ENCODE data around the gene SH2D1B. TPM values are rescaled to one million over a fixed set of nuclear protein-coding genes. Genes with fewer than 3 reads are reported as not detected.

SH2D1B gene
- total RNA-seq, 2 experiments from 2014 or later, result not detected

GRCh38 chr1:162370161-162370560 lies 41.8 kb downstream of the SH2D1B start:
- Mint-ChIP-seq H3K9me3 (no peaks in the 10 kb centered on the region), H3K4me1 (ENCODE audit: low read depth) (no peaks in the 10 kb centered on the region), H3K27me3 (no peaks in the 10 kb centered on the region), H3K36me3 (ENCODE audit: low read depth) (no peaks in the 10 kb centered on the region), H3K4me3 (no peak overlapping the region), H3K27ac (no peak overlapping the region)
- intact Hi-C loops (cut with micrococcal nuclease), result no loop called here
- CTCF ChIA-PET, result no interaction called here
- POLR2A ChIA-PET, result no interaction called here
- DNase-seq, result no peak
- no peak for TF ChIP-seq CTCF (IDR thresholded peaks at IDR 0.05)
- no peak for ATAC-seq

GRCh38 chr1:162369571-162369970 lies 42.4 kb downstream of the SH2D1B start:
- Mint-ChIP-seq H3K36me3 (ENCODE audit: low read depth) (no peaks in the 10 kb centered on the region), H3K4me1 (ENCODE audit: low read depth) (no peaks in the 10 kb centered on the region)
- no peak for ATAC-seq

GRCh38 chr1:162368451-162368850 lies 43.5 kb downstream of the SH2D1B start:
- H3K9me3 Mint-ChIP-seq, result no peaks in the 10 kb centered on the region
- no peaks in the 10 kb centered on the region for H3K4me1 Mint-ChIP-seq (ENCODE audit: low read depth)
- ChIA-PET POLR2A (no interaction called here), CTCF (no interaction called here)
- no peak for DNase-seq
- no peak for TF ChIP-seq CTCF (IDR thresholded peaks at IDR 0.05)
- no peaks in the 10 kb centered on the region for H3K27me3 Mint-ChIP-seq
- no peaks in the 10 kb centered on the region for H3K36me3 Mint-ChIP-seq (ENCODE audit: low read depth)
- intact Hi-C loops (cut with micrococcal nuclease), result no loop called here
- no peak overlapping the region for H3K27ac Mint-ChIP-seq
- no peak overlapping the region for H3K4me3 Mint-ChIP-seq
- ATAC-seq, result no peak

More at GRCh38 chr1:162369571-162369970, 42.4 kb downstream of the SH2D1B start:
- no peaks in the 10 kb centered on the region for H3K27me3 Mint-ChIP-seq
- CTCF ChIA-PET, result no interaction called here
- intact Hi-C loops (cut with micrococcal nuclease), result no loop called here
- no peak for TF ChIP-seq CTCF (IDR thresholded peaks at IDR 0.05)
- no peak overlapping the region for H3K4me3 Mint-ChIP-seq
- DNase-seq, result no peak
- H3K27ac Mint-ChIP-seq, result no peak overlapping the region
- H3K9me3 Mint-ChIP-seq, result no peaks in the 10 kb centered on the region
- POLR2A ChIA-PET, result no interaction called here

- no peak for TF ChIP-seq CTCF (IDR thresholded peaks at IDR 0.05)
- no peaks in the 10 kb centered on the region for H3K27me3 Mint-ChIP-seq
- H3K9me3 Mint-ChIP-seq, result no peaks in the 10 kb centered on the region
- H3K4me3 Mint-ChIP-seq, result no peak overlapping the region
- no peak for ATAC-seq
- intact Hi-C loops (cut with micrococcal nuclease), result no loop called here
- no peak for DNase-seq
- ChIA-PET POLR2A (no interaction called here), CTCF (no interaction called here)
- no peaks in the 10 kb centered on the region for H3K36me3 Mint-ChIP-seq (ENCODE audit: low read depth)
- no peaks in the 10 kb centered on the region for H3K4me1 Mint-ChIP-seq (ENCODE audit: low read depth)
- H3K27ac Mint-ChIP-seq, result no peak overlapping the region
These were observed 44.2 kb downstream of the SH2D1B start for GRCh38 chr1:162367772-162368171.

- ChIA-PET POLR2A (no interaction called here), CTCF (no interaction called here)
- Mint-ChIP-seq H3K27ac (no peak overlapping the region), H3K4me1 (ENCODE audit: low read depth) (no peaks in the 10 kb centered on the region), H3K4me3 (no peak overlapping the region), H3K36me3 (ENCODE audit: low read depth) (no peaks in the 10 kb centered on the region), H3K9me3 (no peaks in the 10 kb centered on the region), H3K27me3 (no peaks in the 10 kb centered on the region)
- no peak for TF ChIP-seq CTCF (IDR thresholded peaks at IDR 0.05)
- ATAC-seq (no peak), DNase-seq (no peak)
- intact Hi-C loops (cut with micrococcal nuclease), result no loop called here
These were observed 44.9 kb downstream of the SH2D1B start for GRCh38 chr1:162367073-162367472.
